Measurements from ENCODE around the gene CABP4.
A peak's percentile ranks its signal among the peaks of the same experiment; 100 is the strongest.
"Not testable (repeated sequence)": the region's sequence is repeated elsewhere in the genome, so short reads cannot be mapped to it uniquely, and the experiment has no call there.

The CABP4 gene

GRCh38 chr11:67476692-67477091 lies 21.5 kb downstream of the CABP4 start:
- not testable (repeated sequence) for DNase-seq (ENCODE audit: low read depth in 1 of 2, low spot score in 1 of 2)

DNA sequence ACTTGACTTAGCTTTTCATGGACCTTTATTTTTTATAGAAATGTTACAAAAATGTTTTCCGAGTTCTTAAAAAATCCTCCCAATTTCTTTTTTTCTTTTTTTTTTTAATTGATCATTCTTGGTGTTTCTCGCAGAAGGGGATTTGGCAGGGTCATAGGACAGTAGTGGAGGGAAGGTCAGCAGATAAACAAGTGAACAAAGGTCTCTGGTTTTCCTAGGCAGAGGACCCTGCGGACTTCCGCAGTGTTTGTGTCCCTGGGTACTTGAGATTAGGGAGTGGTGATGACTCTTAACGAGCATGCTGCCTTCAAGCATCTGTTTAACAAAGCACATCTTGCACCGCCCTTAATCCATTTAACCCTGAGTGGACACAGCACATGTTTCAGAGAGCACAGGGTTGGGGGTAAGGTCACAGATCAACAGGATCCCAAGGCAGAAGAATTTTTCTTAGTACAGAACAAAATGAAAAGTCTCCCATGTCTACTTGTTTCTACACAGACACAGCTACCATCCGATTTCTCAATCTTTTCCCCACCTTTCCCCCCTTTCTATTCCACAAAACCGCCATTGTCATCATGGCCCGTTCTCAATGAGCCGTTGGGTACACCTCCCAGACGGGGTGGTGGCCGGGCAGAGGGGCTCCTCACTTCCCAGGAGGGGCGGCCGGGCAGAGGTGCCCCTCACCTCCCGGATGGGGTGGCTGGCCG lies 22.3 kb downstream of the CABP4 start:
- not testable (repeated sequence) for DNase-seq (ENCODE audit: low read depth in 1 of 2, low spot score in 1 of 2)

GRCh38 chr11:67482275-67482826 lies 27.2 kb downstream of the CABP4 start:
- no peak for DNase-seq (ENCODE audit: low read depth in 1 of 2, low spot score in 1 of 2)

GRCh38 chr11:67482827-67483798 lies 28.0 kb downstream of the CABP4 start, which contains the start of gene AIP:
Gene AIP, plus strand, starts transcription at chr11:67483026. Its CDS starts 133 bp downstream, at chr11:67483159.
- DNase-seq (ENCODE audit: low read depth in 1 of 2, low spot score in 1 of 2): peak; percentile 92 to 93

DNA sequence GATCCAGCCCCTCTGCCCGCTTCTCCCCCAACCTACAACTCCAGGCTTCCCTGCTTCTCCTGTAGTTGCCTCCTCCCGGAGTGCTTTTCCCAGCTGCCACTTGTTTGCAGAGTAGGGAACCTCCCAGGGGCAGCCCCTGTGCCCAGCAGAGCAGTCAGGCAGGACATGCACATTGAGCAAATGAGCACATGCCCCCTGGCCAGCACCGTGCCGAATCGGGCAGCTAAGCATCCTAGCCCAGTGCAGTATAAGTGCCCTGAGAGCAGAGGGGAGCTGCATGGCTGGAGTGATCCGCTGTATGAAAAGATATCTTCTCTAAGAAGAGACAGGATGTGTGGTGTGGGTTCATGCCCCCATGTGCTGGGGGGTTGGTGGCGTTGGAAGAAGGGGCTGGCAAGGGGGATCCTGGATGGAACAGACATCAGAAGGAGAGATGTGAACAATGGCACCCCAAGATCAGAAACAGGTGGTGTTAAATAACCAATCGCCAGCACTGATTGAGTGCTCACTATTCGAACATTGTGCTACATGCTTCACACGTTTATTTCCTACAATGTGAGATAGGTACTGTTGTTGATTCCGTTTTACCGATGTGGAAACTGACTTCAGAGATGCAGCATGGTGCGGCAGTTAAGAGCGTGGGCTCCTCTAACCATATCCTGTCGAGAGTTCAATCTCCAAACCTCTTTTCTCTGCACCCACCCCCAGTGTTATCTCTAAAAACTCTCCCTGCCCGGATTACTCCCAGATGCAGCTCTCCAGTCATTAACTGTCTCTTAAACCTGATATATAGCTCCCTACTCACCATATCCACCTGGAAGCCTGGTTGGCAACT lies 28.9 kb downstream of the CABP4 start:
- DNase-seq (ENCODE audit: low read depth in 1 of 2, low spot score in 1 of 2): no peak

DNA sequence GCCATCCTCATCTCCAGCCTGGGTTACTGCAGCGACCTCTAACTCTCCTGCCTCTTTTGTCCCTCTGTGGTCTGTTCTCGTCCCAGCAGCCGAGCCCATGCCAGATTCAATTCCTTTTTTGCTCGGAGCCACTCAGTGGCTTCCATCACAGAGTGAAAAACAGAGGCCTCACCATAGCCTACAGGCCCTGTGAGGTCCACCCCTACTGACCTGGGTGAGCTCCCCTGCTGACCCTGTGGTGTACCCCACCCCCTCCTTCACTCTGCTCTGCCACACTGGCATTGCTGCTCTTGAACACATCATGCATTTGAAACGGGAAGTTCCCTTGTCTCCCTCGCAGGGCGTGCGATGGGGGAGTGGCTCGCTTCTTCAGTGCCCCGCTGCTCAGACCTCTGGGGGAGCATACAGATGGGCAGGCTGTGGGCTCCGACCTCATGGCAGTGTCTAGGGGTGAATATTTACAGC lies 29.7 kb downstream of the CABP4 start:
- peak in 1 of 2 donors; percentile 48 for DNase-seq (ENCODE audit: low read depth in 1 of 2, low spot score in 1 of 2)

GRCh38 chr11:67485873-67486361 lies 30.8 kb downstream of the CABP4 start:
- DNase-seq (ENCODE audit: low read depth in 1 of 2, low spot score in 1 of 2): not testable (repeated sequence)

DNA sequence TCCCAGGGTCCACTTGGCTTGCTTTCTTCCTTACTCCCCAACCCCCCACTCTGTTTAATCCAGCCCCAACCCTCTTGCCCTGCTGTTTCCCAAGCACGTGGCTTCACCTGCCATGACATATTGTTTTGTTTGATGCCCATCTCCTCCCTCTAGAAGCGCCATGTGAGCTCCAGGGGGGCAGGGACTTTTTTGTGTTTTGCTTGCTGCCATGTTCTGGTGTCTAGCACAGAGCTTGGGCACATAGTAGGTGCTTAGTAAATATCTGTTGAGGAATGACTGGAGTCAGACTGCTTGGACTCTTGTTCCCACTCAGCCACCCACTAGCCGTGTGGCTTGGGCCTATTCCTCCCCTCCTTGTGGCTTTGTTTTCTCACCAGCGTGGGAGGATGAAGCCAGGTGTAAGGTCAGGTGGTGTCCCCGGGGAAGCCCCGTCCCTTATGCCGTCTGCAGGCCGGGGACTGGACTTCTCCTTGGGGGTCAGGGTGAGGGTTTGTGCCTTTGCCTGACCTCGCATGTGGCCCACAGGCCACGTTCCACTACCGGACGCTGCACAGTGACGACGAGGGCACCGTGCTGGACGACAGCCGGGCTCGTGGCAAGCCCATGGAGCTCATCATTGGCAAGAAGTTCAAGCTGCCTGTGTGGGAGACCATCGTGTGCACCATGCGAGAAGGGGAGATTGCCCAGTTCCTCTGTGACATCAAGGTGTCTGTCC lies 31.5 kb downstream of the CABP4 start:
- DNase-seq (ENCODE audit: low read depth in 1 of 2, low spot score in 1 of 2): no peak

DNA sequence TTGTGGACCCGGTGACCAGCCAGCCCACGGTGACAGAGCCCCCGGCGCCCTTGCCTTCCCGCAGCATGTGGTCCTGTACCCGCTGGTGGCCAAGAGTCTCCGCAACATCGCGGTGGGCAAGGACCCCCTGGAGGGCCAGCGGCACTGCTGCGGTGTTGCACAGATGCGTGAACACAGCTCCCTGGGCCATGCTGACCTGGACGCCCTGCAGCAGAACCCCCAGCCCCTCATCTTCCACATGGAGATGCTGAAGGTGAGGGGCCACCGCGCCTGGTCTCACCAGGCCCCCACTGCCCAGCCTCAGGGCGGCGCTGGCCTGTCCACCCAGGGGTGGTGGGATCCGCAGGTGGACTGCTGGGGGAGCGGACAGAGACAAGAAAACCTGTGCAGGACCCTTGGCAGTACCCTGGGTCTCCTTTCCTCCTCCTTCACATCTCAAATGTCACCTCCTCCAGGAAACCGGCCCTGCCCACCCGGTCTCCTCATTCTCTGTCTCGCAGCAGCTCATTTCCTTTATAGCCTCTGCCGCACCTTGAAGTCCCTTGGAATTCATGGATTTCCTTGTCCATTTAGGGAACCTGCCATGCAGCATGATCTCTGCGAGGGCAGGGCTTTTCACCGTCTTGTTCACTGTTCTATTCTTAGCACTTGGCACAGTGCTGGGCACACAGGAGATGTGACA lies 34.2 kb downstream of the CABP4 start:
- no peak for DNase-seq (ENCODE audit: low read depth in 1 of 2, low spot score in 1 of 2)

DNA sequence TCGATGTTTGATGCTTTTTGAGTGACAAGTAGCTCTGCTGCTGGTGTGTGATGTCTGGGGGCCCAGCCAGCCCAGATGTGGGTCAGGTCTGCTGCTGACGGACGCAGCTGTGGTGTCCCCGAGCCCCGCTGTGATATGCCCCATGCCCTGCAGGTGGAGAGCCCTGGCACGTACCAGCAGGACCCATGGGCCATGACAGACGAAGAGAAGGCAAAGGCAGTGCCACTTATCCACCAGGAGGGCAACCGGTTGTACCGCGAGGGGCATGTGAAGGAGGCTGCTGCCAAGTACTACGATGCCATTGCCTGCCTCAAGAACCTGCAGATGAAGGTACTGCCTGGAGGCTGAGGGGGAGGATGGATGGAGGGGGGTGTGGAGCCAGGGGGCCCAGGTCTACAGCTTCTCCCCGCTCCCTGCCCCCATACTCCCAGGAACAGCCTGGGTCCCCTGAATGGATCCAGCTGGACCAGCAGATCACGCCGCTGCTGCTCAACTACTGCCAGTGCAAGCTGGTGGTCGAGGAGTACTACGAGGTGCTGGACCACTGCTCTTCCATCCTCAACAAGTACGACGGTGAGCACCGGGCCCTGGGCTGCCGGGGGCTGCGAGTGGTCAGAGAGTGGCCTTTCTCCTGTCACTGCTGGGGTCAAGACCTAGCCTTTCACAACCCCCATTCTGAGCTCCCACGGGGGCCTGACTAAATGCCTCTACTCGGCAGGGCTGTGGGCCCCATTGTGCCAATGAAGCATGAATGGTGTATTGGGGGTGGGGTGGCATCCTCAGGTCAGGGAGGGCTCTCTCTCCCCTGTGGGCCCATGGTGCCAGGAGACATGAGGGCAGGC lies 35.0 kb downstream of the CABP4 start:
- DNase-seq (ENCODE audit: low read depth in 1 of 2, low spot score in 1 of 2): no peak

- DNase-seq (ENCODE audit: low read depth in 1 of 2, low spot score in 1 of 2): no peak
Observed at GRCh38 chr11:67490727-67491065, 35.5 kb downstream of the CABP4 start.

- DNase-seq (ENCODE audit: low read depth in 1 of 2, low spot score in 1 of 2): no peak
Observed at GRCh38 chr11:67491276-67492068, 36.3 kb downstream of the CABP4 start.

DNA sequence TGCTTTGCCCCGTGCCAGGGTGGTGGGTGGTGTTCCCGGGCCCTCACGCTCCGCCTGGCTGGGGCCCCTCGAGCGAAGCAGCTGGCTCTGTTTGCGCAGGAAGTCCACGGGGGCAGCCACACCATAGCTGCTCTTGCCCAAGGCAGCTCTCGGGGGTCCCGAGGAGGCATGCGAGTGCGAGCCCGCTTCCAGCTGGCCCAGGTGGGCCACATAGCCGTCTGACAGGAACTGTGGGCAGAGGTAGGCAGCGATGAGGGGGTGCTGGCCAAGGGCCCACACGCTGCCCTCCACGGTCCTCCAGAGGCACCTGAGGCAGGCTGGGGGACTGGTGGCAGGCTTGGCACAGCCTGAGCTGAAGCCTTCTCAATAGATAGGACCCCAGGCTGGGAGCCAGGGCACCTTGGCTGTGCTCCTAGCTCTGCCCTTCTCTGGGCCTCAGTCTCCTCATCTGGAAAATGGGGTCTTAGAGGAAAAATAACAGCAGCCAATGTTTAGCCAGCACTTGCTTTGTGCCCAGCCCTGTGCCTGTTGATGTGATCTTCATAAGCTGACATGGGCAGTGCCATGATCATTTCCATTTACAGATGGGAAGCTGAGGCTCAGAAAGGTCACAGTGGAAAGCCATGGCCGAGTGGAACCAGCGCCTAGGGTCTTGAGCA lies 37.0 kb downstream of the CABP4 start:
- DNase-seq (ENCODE audit: low read depth in 1 of 2, low spot score in 1 of 2): no peak

- no peak for DNase-seq (ENCODE audit: low read depth in 1 of 2, low spot score in 1 of 2)
Observed at GRCh38 chr11:67492801-67493547, 37.8 kb downstream of the CABP4 start.

DNA sequence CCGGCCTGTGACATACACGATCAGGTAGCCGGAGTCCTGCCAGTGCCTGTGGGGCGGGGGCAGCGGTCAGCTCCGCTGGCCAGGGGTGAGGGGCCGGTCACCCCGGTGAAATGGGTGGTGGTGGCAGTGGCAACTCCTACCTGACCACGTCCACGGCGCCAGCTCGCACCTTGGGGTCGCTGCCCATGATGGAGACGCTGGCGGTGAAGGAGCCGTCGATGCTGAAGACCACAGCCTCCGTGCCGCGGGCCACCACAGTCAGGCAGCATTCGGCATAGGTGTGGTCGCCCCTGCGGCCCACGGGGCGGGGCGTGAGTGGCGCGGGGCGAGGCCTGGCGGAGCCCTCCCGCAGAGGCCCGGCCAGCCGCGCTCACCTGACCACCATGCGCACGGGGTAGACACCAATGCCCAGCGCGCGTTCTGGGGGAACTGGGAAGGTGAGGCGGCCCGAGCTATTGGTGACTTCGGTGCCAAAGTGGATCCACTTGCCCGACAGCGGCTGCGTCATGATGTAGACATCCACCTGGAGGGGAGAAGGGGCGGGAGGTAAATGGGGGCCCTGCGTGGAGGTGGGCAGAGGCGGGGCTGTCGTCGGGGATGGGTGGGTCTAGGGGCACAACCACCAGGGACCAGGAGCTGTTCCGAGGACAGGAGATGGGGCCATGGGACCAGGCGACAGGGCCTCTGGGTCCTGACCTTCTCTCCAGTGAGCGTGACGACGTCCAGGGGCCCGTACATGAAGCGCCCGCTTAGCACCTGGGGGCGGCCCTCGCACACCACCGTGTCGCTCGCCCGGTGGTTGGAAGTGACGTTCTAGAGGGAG lies 38.6 kb downstream of the CABP4 start:
- DNase-seq (ENCODE audit: low read depth in 1 of 2, low spot score in 1 of 2): no peak
